GM19463 (cell line): ENCODE measurements around the gene SMG7.

Source experiments
- ATAC-seq: cut with Tn5 transposase; IDR thresholded peaks from one replicate; pipeline ENCODE4 v1.9.1; 2021; ENCODE audit warnings: mild to moderate bottlenecking, moderate library complexity; ENCODE audit not compliant: unreplicated experiment

Gene SMG7

DNA sequence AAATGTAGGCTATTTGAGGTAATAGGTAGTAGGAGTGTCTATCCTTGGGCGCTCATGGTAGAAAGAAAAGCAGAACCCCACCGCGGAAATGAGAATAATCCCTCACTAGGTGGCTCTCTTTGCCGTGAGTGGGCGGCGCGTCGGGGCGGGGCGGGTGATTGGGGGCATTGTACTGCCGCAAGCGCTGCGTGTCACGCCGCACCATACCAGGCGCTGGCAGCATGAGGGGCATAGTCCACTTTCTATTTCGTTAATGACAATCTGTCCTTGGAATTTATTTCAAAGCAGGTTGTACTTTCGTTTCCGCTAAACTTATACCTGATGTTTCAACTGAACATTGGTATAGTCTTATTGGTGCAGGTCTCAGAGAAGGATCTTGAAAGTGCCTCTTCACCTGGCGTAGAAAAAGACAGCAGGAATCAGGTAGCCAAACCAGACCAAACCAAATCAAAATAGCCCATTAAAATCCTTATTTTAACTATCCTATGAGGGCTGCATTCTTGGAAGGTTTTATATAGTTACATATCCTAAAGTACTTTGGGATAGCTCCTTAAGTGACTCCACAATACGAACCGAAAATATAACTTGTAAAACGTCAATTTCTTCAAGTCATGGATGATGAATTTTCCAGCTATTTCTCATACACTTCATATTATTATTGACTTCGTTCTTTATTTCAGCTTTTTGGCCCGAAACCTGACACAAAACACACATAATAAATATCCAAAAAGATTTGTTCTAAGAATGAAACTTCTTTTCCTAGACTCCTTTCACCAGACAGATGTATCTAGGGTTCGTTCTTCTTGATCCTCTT lies 1.9 kb upstream of the SMG7 start:
- peak; percentile 39 for ATAC-seq

GRCh38 chr1:183470961-183471742 lies 1.1 kb upstream of the SMG7 start:
- ATAC-seq: peak; percentile 31

DNA sequence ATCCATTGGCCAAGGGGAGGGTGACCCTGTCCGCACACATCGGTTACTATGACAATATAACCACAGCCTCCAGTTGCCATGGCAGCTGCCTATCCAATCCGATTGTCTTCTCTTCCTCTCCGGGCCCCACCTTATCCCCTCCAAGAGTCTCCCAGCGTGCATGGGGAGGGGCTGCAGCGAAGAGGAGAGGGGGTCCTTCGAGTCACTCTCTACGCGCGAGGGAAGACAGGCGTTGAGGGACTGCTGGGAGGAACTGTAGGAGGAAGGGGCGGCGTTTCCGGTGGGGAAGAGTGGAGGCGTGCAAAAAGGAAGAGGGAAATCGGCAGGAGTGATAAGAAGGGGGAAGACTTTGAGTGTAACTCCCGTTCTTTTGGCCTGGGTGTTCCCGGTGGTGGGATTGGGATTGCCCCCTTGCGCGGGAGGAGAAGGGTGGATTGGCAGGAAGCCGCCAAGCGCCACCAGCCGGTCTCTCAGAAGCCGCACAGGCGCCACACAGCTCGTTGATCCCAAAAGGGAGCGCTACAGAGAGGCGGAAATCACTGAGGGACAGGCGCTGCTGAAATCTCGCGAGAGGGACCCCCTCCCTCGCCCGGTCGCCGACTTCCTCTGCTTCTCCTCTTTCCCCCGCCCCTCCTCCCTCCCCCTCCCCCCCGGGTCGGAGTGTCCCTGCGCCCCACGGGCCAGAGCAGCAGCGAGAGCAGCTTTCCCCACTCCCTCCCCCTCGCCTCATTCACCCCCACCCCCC lies 384 bp upstream of the SMG7 start:
- peak; percentile 47 for ATAC-seq

GRCh38 chr1:183473217-183473536 lies 878 bp downstream of the SMG7 start:
- ATAC-seq: no peak

- ATAC-seq: no peak
These were observed 3.8 kb downstream of the SMG7 start for GRCh38 chr1:183476081-183476480.

DNA sequence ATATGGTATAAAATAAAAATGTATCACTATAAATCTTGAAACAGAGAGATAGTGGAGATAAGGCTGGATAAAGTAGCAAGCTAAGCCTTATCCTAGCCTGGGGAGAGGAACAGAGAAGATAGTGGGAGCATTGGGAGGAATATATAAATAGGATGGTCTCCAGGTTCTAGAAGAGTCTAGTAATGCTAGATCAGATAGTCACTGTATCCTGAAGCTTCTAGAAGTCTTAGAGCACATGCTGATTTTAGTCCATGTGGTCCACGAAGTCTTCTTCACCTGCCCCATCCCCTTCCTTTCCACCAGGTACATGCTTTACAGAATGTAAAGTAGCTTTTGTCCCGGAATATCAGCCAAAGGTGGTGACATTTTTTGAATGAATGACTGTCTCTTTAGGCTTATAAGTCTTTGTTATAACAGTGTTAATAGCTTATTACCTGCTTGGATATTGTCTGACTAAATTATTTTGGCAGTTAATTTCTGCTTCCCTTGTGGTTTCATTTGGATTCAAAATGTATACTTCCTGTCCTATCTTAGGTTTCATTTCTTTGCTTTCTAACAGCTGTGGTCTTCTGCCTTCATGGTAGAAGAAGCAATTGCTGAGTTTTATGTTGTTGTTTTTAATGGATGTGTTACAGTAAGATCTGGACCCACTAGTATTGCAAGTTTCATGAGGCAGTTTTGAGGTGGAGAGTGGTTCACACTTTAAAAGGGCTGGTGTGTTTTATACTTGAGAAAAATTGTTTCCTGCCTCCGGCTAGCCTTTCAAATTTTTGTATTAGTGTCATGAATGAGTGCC lies 5.9 kb downstream of the SMG7 start:
- ATAC-seq: peak; percentile 43

DNA sequence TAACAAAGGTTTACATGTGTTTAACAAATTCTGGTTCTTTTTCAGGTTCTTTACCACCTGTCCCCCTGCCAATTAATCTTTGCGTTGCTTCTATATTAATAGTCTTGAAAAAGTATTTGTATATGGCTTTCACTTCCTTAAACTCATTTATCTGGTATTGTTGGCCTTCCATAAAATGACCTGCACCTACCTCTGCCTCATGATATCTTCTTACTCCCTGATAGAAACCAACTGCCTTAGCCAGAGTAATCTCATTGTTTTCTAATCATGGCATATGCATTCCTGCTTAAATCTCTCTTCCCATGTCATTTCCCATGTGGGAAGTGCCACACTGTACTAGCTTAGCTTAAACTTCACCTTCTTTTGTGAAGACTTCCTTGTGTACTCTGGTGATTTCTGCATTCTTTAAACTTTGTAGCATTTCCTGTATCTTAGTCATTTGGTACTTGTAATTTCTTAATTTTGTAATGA lies 8.7 kb downstream of the SMG7 start:
- peak; percentile 49 for ATAC-seq

DNA sequence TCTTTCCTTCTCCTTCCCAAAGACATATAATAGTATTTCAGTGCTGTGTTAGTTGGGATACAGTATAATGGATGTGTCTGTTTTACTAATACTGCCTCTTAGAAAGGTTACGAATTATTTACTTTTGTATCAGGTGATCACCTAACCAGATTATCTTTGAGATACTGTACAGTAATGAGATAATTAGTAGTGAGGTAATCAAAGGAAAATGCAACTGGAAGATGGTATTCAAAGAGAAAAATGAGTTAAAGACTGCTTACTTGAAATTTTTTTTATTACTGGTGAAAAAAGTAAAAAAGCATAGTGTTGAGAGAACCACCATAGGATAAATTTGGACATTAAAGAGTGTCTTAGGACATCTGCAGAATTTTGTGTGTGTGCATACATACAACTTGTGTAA lies 10.9 kb downstream of the SMG7 start:
- no peak for ATAC-seq

- no peak for ATAC-seq
These were observed 12.0 kb downstream of the SMG7 start for GRCh38 chr1:183484254-183484653.

DNA sequence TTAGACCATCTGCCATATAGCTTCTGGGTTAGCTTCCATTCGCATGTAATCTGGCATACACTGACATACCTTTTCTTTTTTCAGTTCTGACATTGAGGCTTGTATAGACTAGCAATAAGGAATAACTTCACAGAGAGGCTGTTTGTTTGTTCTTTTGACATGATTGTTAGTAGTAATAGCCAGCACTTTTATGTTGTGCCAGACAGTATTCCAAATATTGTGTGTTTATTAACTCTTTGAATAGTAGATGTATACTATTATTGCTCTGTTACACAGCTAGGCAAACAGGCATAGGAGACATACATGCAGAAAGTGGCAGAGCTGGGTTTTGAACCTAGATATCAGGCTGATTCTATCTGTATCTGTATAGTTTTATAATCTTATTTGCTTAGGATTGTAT lies 12.6 kb downstream of the SMG7 start:
- no peak for ATAC-seq

DNA sequence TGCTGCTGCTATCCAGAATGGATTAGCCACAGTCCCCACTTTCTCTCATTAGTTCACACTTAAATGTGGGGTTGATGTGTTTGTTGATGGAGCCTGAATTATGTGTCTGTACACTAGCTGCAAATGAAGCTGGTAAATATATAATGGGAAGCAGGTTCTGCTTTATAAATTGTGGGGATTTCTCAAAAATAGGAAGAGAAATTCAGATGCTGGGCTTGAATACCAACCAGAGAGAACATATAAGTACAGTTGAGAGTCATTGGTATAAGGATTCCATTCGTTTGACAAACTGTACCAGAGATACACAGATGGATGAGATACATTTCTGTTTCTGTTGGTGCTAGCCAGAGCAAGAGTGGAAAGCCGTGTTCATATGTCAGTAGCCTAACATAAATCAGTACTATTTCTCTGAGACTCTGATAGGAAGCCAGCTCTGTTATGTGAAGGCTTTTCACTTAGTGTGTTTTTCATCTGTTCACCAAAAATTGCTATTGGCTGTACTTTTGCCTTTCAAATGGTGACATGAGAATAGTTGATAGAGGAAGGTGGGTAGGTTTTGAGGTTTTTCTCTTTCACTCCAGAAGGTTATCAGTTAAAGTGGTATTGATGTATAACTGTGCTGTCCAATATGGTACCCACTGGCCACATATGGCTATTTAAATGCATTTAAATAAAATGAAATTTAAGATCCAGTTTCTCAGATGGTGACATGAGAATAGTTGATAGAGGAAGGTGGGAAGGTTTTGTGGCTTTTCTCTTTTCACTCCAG lies 15.6 kb downstream of the SMG7 start:
- no peak for ATAC-seq

DNA sequence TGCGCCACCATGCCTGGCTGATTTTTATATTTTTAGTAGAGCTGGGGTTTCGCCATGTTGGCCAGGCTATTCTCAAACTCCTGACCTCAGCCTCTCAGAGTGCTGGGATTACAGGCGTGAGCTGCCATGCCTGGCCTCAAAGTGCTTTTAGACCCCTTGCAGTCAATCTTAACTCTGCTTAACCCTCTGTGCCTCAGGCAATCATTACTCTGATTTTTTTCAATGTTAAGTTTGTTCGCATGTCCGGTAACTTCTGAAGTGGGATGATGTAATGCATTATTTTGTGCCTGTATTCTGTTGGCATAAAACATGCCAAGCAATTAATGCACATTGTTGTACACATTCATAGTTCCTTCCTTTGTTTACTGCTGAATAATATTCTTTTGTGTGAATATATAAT lies 18.6 kb downstream of the SMG7 start:
- no peak for ATAC-seq

GRCh38 chr1:183493540-183494245 lies 21.4 kb downstream of the SMG7 start:
- ATAC-seq: no peak

GRCh38 chr1:183495420-183495819 lies 23.1 kb downstream of the SMG7 start:
- no peak for ATAC-seq

DNA sequence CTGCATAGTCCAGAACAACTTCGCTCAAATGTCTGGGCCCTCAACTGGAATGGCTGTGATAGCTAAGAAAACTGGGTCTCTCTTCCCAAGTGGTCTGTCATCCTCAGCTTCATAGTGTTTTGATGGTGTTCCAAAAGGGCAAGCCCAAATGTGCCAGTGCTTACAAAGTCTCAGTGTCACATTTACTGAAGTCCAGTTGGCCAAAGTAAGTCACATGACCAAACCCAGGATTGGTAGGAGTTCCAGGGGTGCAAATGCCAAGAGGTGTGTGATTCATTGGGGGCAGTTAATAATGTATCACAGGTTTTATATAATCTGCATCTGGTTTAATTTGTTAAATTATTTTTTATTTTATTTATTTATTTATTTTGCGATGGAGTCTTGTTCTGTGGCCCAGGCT lies 24.9 kb downstream of the SMG7 start:
- ATAC-seq: no peak

GRCh38 chr1:183498342-183498991 lies 26.2 kb downstream of the SMG7 start:
- ATAC-seq: no peak

- ATAC-seq: no peak
These were observed 33.3 kb downstream of the SMG7 start for GRCh38 chr1:183505454-183506089.

GRCh38 chr1:183506561-183506960 lies 34.3 kb downstream of the SMG7 start:
- no peak for ATAC-seq
